Measurements from ENCODE around the gene DYSF.

The DYSF gene

DNA sequence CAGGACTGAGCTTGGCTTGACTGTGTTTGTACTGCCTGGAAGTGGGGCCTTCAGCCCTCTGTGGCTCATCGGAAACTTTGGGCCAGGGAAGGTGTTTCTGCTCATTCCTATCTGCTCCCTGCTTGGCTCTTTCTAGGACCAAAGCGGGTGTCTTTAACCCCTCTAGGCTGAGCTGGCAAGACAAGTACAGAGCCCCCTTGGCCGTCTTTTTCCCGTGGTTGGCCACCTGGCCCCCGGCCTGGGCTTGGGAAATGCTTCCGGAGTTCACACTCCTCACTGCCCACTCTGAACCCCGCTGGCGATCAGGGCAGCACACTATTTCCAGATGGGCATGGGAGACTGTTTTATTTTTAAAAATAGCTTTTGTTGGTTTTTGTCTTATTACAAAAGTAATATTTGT is 243.0 kb downstream of the DYSF start:
- DNase-seq: no peak

DNA sequence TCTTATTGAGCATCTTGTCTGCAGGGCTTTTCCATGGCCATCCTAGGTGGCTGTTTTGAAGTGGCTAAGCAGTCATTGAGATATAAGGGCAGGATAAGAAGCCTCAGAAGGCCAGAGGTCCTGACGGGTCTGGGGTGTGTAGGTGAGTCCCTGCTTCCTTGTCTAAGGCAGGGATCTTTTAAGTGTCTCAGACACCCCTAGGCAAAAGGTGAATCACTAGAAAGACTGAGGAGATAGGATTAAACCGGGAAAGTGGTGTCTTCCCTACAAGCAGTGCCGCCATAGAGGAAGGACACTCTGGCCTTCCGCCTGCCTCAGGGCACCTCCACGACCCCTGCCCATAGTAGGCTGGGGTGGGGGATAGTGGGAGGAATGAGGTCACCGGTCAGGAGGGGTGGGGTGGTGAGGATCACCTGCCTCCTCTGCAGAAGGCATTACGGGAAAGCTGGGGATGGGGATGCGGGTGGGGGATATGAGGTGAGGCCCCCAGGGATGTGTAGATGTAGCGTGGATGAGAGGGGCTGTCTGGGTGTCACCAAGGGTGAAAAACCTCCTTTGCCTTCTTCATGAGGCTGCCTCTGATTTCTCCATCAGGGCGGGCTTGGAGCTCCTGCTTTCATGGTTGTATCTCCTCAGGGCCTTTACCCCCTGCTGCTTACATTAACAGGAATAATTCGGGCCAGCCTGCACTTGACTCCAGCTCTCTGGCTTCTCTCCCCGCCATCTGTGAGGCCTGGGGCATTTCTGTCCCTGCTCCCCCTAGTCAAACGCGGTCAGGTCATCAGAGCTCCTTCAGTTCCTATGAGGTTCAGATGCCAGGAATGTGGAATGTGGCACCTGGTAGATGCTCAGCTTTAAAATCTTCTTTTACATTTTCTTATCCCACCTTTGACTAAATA is 244.0 kb downstream of the DYSF start:
- no peak for DNase-seq

DNA sequence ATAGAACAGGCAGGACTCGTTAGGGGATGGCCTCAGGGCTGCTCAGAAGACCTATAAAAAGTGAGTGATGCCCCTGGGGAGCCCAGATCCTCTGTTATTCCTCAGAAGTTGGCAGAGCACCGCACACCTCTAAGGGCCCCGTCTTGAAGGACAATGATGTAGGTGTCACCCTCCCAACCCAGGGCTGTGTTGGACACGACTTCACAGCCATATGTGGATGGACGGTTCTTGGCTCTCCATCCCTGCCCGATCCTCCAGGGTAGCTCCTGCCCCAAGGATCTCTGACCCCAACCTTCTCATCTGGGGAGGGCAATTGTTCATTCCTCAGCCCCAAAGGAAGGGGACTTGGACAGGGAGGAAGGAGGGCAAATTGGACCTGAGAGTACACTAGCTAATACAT is 246.1 kb downstream of the DYSF start:
- DNase-seq: no peak

- no peak for DNase-seq
Observed at GRCh38 chr2:71700041-71700657, 246.8 kb downstream of the DYSF start.

GRCh38 chr2:71700658-71701397 is 247.5 kb downstream of the DYSF start:
- DNase-seq: no peak

DNA sequence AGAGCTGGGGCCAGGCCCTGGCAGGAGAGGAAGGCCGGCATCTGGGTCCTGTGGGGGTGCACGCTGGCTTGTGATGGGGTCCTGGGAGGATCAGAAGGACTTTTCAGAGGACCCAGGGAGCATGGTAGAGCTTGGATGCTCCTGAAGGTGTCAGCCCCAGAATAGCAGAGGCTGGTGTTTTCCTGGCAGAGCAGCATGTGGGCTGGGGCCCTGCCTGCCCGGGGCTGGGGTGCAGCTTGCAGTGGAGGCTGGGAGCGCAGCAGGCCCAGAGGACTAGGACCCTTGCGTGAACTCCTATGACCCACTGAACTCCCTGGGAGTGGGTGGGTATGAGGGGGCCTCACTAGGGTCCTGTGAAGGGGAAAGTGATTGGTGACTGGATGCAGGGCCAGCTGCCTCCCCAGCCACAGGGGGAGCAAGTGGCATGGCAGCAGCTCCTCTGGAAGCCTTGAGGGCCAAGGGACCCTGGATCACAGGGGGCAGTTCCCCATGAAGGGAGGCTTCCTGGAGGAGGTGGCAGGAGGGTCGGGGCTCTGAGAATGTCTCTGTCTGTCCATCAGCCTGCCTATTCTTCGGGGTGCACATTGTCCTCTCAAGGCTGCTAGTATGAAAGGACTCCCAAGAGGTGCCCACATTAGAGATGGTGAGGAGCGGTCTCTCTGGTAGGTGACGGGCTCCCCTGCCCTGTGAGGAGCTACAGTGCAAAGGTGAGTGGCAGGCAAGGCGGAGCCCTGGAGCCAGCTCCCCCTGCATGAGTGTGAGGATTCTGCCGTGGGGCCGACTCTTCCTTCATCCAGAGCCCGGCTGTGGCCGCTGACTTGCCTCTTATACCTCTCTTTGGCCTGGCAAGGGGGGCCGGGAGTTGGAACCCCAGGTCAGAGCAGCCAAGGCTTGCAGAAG is 249.0 kb downstream of the DYSF start:
- no peak for DNase-seq

GRCh38 chr2:71702971-71703898 is 249.9 kb downstream of the DYSF start:
- DNase-seq: no peak

GRCh38 chr2:71704131-71704561 is 250.8 kb downstream of the DYSF start:
- DNase-seq: no peak

DNA sequence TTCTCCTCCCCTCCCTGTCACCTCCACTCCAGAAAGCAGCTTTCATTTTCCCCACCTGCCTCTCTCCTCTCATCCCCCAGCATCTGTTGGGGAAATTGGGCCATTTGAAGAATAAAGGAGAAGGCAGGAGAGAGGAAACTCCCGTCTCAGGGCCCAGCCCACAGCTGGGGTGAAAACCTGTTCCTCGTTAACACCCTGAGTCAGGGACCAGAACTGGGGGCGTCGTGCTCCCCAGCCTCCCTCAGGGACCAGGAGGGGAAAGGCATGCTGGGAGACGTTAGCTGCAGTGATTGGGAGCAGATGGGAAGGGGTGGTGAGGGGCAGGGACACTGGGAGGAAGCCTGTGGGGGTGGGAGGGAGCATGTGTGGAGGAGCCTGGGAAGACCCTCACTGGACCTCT is 251.3 kb downstream of the DYSF start:
- DNase-seq: no peak

DNA sequence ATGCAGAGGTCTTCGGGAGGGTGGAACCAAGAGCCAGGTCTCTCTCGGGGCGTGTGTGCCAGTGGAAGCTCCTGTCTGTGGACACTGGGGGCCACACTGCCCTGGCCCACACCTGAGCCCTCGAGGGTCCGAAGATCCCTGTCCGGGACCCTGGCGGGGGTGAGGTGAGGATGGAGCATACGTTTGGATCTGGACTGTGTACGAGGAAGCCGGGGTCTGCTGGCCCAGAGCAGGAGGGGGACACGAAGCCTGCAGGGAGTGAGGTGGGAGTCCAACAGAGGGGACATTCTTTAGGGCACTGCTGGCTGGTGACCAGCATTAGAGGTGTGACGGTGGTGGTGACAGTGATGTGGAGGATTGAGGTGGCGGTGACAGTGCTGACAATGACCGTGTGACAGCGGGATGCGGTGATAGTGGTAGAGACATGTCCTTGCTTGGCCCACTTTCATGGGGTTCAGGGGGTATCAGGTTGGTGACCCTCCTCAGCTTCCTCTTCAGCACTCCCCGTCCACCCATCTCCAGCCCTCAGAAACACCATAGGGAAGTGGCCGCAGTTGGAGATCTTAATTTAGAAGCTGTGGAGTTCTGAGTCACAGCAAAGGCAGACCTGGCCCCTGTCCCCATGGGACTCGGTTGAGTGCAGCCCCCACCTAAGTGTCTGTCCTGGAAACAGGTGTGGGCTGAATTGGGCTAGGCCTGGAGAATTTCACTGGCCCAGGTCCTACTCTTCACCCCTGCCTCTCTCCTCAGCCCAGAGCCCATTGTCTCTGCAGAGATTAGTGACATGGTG is 252.0 kb downstream of the DYSF start:
- DNase-seq: no peak

DNA sequence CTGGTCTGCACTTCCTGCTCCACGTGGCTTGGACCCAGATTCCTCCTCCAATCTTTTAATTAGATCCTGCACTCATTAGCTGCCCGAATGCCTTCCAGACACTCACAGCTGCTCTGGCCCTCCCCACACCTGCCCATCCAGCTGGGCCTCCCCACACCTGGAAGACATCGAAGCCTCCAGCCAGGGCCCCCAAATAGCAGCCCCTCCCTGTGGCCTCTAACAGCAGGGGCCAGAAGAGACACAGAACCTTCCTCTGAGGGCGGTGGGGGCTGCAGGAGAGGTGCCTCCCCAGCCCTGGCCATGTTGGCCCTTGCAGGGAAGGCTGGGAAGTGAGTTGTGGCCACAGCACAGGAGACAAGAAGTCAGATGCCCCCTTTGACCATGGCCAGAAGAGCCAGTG is 252.8 kb downstream of the DYSF start:
- DNase-seq: no peak

- no peak for DNase-seq
Observed at GRCh38 chr2:71706836-71707235, 253.5 kb downstream of the DYSF start.

DNA sequence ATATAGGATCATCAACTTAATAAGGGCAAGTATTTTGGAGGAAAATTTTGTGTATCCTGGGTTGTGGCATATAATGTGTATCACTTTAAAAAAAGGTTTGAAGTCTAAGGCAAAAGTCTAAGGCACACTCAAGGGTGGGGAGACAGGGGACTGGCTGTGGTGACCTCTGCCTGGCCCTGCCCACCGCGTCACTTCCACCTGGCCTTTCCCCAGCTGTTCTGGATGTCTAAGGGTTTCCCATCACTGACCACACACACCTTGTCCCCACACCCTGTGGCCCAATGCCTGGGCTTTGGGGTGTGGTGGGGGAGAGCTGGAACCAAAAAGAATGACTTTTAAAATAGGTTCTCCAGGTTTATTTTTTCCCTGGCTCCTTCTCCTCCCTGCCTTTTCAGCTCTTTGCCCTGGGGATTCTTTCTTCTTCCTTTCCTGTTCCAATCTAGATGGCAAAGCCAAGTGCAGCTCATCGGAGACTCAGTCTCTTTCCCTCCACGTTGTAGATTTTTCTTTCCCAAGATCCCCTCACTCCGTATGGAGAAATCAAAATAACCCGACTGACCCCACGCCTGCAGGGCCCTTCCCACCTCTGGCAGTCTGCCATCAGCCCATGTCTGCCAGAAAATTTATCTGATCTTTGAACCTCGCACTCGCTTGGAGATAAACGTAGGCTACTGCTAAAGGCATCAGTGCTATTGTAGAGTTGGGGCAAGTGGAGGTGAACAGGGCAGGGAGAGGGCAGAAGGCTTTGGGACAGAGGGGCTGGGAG is 257.2 kb downstream of the DYSF start:
- no peak for DNase-seq

- DNase-seq: no peak
Observed at GRCh38 chr2:71711133-71711855, 257.9 kb downstream of the DYSF start.

DNA sequence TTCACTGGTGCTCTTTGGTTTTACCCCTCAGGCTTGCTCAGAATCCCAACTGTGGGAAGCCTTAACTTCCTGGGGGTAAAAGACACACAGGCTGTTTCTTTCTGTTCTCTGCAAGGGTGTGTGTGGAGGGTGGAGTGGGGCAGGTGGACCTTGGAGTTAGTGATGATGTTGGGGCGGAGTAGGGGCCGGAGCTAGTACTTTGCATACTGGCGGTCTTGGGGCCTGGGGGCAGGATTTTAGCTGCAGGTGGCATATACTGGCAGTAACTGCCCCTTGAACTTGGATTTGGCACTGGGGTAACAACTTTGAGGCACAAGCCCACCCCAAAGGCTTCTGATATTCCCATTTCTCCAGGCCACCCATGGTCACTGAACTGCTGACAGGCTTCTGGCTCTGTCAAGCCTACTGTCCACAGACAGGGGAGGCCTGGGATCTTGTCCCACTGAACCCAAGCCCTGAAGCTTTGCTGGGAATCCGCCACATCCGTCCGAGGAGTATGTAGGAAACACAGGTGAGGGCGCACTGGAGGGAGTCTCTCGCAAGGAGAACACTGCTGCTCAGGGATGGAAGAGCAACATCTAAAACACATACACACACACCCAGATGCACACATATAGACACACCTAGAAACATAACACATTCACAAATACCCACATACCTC is 258.9 kb downstream of the DYSF start:
- no peak for DNase-seq

DNA sequence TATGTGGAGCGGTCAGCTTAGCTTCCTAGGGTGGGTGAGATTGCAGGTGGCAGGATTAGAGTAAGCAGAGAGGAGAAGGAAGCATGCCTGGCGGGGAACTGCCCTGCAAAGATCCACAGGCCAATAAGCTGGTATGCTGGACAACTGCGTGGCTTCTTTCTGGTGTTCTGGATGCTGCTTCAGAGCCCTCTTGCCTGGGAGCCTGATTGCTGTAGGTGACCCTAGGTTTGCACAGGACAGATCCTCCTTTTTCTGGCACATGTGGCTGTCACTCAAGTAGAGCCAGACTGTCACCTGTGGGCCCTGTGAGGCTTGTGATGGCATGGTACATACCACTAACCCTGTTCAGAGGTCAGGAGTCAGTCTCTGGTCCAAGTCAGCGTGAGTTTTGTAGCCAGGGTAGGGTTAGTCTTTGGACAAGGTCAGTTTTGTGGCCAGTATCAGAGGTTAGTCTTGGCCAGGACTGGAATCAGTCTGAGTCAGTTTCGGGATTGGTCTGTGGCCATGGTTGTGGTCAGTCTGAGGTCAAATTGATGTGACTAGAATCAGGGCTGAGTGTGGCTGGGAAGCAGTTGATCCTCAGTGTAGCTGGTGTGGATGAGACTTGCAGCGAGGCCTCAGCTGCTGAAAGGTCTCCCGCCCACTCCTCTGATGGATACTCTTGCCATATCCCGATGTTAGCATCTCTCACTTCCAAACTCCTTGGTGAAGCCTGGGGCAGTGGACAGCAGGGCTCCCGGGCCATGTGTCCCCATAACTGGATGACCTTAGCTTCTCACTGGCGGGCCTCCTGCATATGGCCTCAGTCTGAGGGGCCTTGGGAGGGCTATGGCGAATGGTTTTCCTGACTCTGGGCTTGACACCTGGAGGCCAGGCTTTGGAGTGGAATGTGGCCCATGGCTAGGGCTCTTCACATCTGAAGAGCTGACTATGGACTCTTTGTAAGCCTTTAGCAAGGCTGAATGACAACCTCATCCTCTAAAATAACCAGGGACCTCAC is 260.5 kb downstream of the DYSF start:
- no peak for DNase-seq

GRCh38 chr2:71714601-71715240 is 261.4 kb downstream of the DYSF start:
- no peak for DNase-seq
